ENCODE results near the gene SLC8A2.

SLC8A2 gene

DNA sequence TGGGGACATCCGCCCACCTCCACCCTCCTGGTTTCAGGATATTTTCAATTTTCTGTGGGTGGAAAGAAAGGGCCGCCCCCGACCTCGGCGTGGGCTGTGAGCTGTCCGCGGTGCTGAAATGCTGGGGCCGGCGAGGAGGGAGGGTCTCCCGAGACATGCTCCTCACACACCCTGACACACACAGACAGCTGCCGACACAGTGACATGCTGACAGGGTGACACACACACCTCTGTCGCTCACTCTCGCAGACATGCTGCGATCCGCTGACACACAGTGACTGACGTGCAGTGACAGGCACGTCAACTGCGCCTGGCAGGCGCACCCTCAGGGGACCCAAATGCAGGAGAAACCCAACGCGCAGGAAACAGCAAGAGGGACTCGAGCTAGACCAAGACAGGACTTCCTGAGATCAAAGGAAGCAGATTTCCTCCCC lies 27.3 kb downstream of the SLC8A2 start:
- in situ Hi-C loops (cut with HindIII; ENCODE audit: low pct_ligation_motif_present, low pct_unique_long_range_greater_than_20kb, low sequenced_read_pairs), result no loop called here
- no peak for DNase-seq

DNA sequence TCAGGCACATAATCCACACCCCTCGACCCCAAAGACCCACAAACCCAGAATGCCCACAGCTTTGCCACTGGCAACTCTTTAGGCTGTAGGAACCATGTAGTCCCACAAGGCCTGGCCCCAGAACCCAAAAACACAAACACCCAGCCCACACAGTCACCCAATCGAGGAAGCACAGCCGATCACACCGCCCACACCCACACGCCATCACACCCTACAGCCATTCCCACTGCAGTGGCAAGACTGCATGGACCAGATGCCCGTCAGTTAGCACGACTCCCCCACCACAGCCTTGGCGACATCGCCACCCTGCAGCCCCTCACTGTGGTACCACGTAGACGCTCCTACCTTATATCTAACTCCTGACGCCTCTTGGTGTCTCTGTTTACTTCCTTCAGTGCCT lies 28.4 kb downstream of the SLC8A2 start:
- in situ Hi-C loops (cut with HindIII; ENCODE audit: low pct_ligation_motif_present, low pct_unique_long_range_greater_than_20kb, low sequenced_read_pairs), result no loop called here
- DNase-seq, result no peak

DNA sequence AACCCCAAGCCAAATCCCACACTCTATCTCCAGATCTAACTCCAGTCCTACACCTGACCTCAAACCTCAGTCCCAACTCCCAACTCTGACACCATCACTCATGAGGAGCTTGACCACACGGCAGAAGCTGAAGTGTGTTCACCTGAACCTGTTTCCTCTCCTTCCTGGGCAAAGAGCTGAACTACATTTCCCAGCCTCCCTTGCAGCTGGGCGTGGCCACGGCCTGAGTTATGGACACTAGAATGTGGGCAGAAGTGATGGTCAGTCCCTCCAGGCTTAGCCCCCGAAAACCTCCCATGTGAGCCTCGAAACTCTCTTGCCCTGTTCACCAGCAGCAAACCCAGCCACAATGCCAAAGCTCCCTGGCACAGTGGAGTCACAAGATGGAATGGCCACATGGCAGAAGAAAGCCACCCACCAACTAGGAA lies 32.9 kb downstream of the SLC8A2 start:
- in situ Hi-C loops (cut with HindIII; ENCODE audit: low pct_ligation_motif_present, low pct_unique_long_range_greater_than_20kb, low sequenced_read_pairs), result no loop called here
- no peak for DNase-seq

DNA sequence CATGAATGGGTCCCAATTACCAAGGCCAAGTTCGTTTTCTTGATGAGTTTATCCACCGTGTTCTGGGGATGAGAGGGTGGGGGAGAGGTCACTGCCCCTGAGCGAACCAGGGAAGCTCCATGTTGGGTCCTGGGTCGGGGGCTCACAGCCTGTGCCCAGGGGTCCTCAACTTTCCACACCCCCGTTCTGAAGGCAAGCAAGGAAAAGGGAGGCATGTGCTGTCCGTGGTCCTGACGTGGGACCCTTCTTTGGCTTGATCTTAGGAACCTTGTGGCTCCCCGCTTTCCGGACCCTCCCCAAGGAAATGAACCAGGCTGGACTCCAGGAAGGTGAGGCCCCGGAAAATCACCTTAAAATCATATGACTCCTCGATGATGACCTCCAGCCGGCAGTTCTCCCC lies 34.2 kb downstream of the SLC8A2 start:
- in situ Hi-C loops (cut with HindIII; ENCODE audit: low pct_ligation_motif_present, low pct_unique_long_range_greater_than_20kb, low sequenced_read_pairs), result no loop called here
- DNase-seq, result no peak

DNA sequence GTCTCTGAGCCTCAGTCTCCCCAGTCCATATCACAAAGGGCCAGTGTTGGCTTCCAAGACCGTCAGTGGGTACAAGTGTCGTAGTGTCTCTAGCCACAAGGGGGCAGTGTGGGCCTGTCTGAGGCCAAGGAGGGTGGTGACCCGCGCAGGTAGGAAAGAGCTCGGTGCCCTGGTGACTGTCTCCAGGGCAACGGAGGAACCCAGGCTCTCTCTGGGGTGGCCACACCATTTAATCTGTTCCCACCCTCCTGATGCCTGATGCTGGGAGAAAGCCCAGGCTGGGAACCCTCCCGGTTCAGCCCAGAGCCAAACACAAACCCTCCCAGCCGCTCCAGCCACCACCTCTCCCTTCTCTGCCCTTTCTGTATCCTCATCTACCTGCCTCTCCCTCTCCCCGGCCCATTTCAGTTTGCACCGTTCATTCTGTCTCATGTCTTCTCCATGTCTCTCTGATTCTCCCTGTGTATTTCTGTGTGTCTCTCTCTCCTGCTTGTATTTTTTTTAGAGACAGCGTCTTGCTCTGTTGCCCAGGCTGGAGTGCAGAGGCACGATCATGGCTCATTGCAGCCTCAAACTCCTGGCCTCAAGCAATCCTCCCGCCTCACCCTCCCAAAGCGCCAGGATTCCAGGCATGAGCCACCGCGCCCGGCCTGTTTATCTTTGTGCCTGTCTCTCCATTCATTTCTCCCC lies 34.8 kb downstream of the SLC8A2 start:
- peak; percentile 55 for DNase-seq
- in situ Hi-C loops (cut with HindIII; ENCODE audit: low pct_ligation_motif_present, low pct_unique_long_range_greater_than_20kb, low sequenced_read_pairs), result no loop called here

DNA sequence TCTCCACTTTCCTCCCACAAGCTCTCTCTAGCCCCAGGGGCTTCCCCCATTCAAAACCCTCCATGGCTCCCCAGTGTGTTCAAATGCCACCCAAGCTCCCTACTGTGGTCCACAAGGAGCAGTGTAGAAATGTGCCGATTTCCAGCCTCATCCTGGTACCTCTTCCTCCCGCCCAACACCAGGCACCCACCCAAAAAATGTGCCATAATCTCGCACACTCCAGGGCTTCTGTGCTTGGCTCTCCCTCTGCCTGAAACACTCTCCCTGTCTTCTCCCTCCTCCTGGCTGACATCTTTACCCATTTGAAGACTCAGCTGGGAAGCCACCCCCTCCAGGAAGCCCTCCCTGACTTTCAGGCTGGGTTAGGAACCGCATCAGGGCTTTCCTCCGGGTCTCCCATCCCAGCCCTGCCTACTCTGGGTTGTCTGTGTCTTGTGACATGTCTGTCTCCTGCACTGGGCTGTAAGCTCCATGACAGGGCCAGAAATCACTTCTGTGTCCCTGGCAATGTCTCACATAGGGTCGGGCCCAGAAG lies 35.7 kb downstream of the SLC8A2 start:
- in situ Hi-C loops (cut with HindIII; ENCODE audit: low pct_ligation_motif_present, low pct_unique_long_range_greater_than_20kb, low sequenced_read_pairs), result no loop called here
- DNase-seq, result no peak

DNA sequence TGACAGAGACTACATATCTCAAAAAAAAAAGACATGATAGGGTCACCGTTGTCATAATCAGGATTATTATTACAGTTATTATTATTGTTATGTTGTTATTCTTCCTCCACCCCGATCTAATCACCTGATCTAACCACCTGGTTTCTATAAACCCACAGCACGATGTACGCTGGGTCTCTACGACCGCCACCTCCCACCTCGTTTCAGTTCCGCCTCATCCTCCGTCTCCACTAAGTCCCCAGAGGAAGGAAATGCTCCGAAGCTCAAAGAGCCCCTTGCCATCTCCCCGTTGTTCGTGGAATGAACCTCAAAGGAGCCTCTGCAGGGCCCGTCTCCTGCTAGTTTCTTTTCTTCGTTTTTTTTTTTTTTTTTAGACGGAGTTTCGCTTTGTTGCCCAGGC lies 36.5 kb downstream of the SLC8A2 start:
- DNase-seq, result no peak
- in situ Hi-C loops (cut with HindIII; ENCODE audit: low pct_ligation_motif_present, low pct_unique_long_range_greater_than_20kb, low sequenced_read_pairs), result no loop called here

DNA sequence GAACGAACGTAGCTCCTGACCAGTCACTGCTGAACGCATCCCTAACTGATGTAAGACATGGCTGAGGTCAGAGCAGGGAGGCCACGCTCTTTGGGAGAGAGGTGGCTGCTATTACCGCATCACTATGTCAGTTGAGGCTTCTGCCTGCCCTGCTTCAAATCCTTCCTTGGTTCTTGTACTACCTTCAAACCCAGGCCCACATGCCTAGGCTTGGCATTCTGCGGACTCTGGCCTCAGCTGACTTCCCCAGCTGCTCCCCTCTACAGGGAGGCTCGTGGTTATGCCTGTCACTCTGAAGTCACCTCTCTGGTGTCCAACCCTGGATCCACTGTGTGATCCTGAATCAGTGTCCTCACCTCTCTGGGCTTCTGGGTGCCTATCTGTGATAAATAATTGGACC lies 37.6 kb downstream of the SLC8A2 start:
- in situ Hi-C loops (cut with HindIII; ENCODE audit: low pct_ligation_motif_present, low pct_unique_long_range_greater_than_20kb, low sequenced_read_pairs), result no loop called here
- DNase-seq, result no peak

DNA sequence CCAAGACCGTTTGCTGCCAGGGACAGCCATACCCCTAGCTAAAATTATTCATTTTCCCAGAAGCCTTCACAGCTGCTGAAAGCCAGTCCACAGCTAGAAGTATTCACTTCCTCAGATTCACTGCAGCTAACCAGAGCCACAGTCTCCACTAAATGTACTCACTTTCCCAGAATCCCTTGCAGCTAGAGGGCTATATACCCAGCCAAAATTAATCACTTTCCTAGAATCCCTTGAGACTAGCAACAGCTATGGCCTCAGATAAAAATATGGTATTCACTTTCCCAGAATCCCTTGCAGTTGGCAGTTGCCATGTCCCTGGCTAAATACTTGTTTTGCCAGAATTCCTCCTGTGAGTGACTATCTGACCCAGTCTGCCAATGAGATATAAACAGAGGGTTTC lies 38.6 kb downstream of the SLC8A2 start:
- no peak for DNase-seq
- in situ Hi-C loops (cut with HindIII; ENCODE audit: low pct_ligation_motif_present, low pct_unique_long_range_greater_than_20kb, low sequenced_read_pairs), result no loop called here

DNA sequence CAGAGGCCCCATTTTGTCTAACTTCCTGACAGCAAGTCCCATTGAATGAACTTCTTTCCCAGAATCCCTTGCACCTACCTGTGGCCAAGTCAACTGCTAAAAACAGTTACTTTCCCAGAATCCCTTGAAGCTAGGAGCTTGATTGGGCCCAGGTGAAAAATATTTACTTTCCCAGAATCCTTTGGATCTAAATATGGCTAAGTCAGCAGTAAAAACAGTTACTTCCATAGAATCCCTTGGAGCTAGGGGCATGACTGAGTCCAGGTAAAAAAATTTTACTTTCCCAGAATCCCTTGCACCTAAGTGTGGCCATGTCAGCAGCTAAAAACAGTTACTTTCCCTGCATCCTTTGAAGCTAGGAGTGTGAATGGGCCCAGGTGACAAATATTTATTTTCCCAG lies 39.2 kb downstream of the SLC8A2 start:
- DNase-seq, result no peak
- in situ Hi-C loops (cut with HindIII; ENCODE audit: low pct_ligation_motif_present, low pct_unique_long_range_greater_than_20kb, low sequenced_read_pairs), result no loop called here

DNA sequence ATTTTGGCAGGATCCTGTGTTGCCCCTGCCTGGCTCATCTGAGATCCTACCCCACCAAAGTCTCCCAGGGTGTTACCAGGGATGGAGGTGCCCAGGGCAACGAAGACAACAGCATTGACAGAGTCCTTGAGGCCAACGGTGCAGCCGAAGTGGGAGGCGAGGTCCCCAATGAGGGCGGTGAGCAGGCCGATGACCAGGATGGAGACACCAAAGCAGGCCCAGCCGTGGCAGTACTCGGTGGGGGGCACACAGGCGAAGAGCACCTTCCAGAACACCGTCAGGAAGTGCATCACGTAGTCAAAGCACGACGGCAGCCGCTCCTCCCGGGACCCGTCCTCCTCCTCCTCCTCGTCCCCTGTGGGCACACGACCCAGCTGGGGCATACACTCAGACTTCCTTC lies 39.6 kb downstream of the SLC8A2 start:
- in situ Hi-C loops (cut with HindIII; ENCODE audit: low pct_ligation_motif_present, low pct_unique_long_range_greater_than_20kb, low sequenced_read_pairs), result no loop called here
- DNase-seq, result no peak

DNA sequence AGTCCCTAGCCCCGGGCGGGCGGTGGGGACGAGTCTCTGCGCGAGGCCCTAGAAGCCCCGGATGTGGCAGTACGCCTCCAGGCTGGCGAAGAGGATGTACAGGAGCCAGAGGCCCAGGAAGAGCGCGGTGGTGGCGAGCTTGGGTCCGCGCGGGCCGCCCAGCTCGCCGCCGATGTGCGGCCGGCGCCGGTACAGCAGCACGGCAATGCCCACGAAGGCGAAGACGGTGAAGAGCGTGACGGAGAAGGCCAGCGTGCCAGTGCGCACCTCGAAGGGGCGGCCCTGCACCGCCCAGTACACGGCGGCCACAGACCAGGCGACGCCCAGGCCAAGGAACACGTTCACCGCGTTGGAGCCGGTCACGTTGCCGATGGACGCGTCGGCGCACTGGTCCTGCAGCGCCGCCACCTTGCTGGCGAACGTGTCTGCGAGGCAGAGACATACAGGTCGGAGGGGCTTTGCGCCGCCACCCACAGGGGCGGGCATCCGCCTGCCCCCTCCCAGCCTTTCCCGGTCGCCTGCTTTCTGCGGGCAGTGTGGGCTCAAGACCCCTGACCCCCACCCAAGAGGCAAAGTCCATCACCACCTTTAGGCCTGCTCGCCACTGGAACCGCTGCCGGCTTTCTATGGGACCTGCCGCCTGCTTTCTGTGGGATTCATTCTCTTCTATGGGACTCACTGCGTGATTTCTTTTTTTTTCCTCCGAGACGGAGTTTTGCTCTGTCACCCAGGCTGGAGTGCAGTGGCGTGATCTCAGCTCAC lies 41.5 kb downstream of the SLC8A2 start:
- in situ Hi-C loops (cut with HindIII; ENCODE audit: low pct_ligation_motif_present, low pct_unique_long_range_greater_than_20kb, low sequenced_read_pairs), result no loop called here
- peak; percentile 37 for DNase-seq

DNA sequence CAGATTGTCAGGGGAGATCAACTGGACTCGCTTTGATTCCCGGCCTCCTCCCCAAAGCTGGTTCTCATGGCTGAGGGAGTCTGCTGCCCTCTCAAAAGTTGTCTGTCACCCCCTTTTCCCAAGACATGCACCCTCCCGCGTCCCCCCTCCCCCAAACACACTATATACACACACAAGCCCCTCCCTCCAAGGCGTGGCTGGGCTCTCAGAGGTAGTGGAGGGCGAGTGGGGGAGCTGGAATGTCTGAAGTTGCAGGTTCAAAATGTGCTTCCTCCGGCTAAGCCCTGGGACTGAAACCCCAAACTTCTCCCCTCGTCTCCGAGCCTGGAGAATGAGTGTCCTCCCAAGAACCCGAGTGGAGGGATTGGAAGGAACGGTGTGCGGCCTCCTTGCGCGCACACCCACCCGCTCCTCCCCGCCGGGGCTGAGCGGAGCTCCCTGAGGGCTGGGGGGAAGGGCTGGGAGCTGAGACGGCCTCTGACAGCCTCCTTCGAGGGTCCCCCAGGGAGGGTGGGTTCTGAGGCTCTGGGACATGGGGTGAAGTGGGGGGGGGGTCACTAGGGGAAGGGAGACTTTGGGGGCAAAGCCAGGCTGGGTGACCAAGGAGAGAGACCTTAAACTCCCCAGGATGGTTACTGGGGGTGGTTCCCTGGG lies 42.4 kb downstream of the SLC8A2 start:
- no peak for DNase-seq
- in situ Hi-C loops (cut with HindIII; ENCODE audit: low pct_ligation_motif_present, low pct_unique_long_range_greater_than_20kb, low sequenced_read_pairs), result no loop called here

DNA sequence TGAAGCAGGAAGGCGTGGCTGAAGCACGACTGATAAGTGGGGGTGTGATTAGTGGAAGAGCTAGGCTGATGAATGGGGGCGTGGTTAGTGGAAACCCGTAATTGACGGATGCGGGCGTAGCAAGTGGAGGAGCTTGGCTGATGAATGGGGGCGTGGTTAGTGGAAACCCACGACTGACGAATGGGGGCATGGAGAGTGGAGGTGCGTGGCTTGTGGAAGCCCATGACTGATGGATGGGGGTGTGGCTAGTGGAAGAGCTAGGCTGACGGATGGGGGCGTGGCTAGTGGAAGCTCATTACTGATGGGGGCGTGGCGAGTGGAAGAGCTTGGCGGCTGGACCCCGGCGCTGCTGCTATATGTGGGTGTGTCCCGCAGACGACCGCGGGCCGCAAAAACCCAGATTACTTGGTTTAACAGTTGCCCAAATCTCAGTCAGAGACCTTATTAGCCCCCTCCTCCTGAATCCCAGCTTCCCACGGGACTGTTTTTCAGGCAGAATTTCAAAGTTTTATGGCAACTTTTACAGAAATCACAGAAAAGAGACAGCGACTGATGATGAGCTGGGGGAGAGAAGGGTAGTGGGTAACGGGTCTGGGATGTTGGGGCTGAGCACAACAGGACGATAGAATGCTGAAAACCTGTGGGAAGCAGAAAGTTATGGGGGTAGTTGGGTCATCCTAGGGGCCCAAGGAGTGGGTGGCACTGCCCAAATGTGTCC lies 43.4 kb downstream of the SLC8A2 start:
- peak; percentile 96 for DNase-seq
- in situ Hi-C loops (cut with HindIII; ENCODE audit: low pct_ligation_motif_present, low pct_unique_long_range_greater_than_20kb, low sequenced_read_pairs), result no loop called here

DNA sequence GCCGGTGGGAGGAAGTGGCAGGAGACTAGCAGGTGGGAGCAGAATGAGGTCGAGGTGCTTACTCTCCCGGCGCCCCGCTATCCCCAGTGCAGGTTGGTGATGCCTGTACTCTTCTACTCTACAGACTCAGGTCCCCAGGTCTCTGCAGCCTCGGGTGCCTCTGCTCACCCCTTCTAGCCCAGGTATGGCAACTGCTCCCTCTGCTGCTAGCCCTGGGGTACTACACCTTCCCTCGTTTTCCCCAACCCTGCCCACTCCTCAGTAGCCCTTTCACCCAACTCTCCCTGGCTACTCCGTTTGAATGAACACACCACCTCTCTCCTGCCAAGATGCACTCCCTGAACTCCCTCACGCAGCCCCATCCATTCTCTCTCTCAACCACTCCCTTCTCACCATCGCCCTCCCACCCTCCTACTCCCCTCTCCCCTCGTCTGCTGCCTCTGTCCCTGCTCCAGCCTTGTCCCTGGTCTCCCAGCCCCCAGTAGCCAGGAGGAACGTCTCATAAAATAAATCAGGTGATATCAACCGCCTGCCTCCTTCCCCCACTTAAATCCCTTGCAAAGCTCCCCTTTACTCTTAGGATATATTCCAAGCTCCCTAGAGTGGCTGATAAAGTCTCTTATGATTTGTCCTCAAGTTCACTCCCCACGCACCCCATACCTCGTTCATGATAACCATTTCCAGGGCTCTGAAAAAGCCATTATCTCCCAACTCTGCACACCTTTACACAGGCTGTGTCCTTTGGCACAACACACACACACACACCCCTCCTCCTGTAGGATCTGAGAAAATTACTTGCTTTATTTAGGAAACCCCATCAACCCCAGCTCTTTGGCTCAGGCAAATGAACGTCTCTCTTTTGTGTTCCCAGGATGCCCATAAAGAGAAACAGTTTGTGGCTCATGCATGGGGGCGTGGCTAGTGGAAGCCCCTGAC lies 44.2 kb downstream of the SLC8A2 start:
- in situ Hi-C loops (cut with HindIII; ENCODE audit: low pct_ligation_motif_present, low pct_unique_long_range_greater_than_20kb, low sequenced_read_pairs), result no loop called here
- DNase-seq, result peak; percentile 69

DNA sequence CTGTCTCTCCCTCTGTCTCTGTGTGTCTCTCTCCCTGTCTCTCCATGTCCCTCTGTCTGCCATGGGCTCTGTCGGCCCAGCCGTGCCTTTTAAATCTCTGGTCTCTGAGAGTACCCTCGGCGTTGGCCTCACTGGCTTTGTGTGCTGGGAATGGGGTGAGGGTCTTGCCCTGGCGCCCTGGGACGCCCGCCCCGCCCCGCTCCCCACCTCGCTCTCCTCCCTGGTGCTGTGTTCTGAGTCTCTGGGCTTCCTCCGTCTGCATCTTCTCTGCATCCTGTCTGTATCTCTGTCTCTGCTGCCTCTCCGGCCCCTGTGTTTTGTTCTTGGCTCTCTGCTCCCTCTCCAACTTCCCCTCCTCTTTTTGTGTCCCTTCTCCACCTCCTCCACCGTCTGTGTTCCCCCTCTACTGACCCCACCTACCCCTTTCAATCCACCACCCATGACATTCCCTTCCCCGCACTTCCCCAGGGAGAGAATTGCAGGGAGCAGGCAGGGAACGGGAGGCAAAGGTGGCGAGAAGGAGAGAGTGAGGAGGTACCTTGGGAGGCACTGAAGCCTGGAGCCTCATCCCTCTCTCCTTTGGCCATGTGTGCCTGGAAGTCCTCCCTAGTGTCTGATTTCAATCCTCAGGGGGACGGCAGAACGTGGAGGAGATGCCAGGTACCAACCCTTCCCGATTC lies 48.4 kb downstream of the SLC8A2 start:
- in situ Hi-C loops (cut with HindIII; ENCODE audit: low pct_ligation_motif_present, low pct_unique_long_range_greater_than_20kb, low sequenced_read_pairs), result no loop called here
- DNase-seq, result no peak

DNA sequence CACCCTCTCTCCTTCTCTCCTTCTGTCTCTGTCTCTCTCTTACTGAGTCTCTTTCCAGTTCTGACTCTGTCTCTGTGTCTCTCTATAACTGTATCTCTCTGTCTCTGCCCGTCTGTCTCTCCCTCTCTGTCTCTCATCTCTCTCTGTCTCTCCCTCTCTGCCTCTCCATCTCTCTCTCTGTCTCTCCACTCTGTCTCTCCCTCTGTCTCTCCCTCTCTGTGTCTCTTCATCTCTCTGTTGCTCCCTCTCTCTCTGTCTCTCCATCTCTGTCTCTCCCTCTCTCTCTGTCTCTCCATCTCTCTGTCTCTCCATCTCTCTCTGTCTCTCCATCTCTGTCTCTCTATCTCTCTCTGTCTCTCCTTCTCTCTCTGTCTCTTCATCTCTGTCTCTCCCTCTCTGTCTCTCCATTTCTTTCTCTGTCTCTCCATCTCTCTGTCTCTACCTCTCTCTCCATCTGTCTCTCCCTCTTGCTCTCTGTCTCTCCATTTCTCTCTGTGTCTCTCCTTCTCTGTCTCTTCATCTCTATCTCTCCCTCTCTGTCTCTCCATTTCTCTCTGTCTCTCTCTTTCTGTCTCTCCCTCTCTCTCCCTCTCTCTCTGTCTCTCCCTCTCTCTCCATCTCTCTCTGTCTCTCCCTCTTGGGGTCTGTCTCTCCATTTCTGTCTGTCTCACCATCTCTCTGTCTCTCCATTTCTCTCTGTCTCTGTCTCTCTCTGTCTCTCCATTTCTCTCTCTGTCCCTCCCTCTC lies 49.1 kb downstream of the SLC8A2 start:
- DNase-seq, result no peak
- in situ Hi-C loops (cut with HindIII; ENCODE audit: low pct_ligation_motif_present, low pct_unique_long_range_greater_than_20kb, low sequenced_read_pairs), result no loop called here
